ENCODE measurements around the gene LY6G5B.

The LY6G5B gene

DNA sequence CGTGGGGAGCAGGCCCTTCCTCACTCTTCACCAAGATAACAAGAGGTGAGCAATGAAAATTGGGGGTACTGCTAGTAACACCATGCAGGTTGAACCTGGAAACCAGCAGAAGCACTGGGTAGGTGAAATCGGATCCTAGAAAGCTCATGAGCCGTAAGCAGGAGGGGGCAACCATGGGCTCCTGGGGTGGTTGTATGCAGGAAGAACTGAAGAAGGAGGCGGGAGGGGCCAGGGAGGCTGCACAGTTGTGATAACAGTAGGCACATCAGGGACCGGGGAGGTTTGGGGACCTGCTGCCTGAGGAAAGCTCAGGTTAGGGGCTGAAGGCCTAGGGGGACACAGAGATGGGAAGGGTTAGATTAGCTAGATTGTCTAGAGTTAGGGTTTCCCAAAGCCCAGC, 16.7 kb downstream of the LY6G5B start:
- DNase-seq: no peak
- in situ Hi-C loops (cut with HindIII; ENCODE audit: low pct_ligation_motif_present, low pct_unique_long_range_greater_than_20kb, low sequenced_read_pairs): no loop called here

DNA sequence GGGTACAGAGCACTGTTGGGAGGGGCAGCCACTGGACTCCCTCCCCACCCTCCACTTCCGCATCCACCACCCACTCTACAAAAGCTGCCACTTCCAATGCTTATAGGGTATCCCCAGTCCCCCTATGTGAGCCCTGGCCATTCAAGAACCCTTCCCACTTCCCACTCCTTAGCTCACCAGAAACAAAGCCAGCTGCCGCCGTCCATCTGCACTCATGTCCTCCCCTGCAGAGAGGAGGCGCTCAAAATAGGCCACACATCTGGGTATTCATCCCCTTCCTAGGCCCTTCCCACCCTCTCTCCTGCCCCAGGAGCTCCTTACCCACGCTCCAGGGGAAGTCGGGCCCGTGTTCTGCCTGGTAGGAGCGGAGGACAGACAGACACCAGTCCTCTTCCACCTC, 17.5 kb downstream of the LY6G5B start:
- in situ Hi-C loops (cut with HindIII; ENCODE audit: low pct_ligation_motif_present, low pct_unique_long_range_greater_than_20kb, low sequenced_read_pairs): no loop called here

DNA sequence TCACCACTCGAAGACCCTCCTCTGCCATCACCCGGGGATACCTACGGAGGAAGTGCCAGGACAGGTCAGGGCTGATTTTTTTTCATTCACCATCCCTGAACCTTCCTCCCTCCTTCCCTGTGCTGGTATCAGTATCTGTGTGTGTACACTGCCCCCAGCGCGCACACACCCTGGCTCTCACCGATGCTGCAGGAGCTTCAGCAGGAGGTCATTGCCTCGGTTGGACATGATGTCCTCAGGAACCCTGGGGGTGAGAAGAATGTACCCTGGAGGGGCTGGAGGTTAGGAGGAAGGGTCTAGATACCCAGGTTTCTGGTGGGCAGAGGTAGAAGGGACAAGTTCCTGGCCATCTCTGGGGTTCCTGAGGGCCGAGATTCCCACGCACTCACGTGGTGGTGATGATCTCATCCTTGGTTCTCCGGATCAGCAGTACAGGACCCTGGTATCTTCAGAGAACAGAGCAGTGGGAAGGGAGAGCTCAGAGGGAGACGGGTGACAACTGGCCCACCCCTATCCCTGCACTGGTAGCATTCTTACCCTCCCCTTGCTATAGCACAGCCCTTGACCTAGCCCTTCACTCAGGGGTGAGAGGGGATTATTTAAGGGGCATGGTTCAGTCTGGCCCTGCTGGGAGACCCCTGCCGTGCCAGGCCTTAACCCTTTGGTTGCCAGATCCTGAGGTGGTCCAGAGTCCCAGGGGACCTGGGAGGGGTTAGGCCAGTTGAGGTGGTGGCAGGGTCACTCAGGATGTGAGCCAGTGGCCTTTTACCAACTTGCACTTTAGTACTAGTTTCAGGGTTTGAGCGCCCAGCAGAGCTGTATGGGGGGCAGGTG, 18.3 kb downstream of the LY6G5B start:
- in situ Hi-C loops (cut with HindIII; ENCODE audit: low pct_ligation_motif_present, low pct_unique_long_range_greater_than_20kb, low sequenced_read_pairs): no loop called here
- DNase-seq: no peak

More for the DNA sequence above, 17.5 kb downstream of the LY6G5B start:
- DNase-seq: no peak

DNA sequence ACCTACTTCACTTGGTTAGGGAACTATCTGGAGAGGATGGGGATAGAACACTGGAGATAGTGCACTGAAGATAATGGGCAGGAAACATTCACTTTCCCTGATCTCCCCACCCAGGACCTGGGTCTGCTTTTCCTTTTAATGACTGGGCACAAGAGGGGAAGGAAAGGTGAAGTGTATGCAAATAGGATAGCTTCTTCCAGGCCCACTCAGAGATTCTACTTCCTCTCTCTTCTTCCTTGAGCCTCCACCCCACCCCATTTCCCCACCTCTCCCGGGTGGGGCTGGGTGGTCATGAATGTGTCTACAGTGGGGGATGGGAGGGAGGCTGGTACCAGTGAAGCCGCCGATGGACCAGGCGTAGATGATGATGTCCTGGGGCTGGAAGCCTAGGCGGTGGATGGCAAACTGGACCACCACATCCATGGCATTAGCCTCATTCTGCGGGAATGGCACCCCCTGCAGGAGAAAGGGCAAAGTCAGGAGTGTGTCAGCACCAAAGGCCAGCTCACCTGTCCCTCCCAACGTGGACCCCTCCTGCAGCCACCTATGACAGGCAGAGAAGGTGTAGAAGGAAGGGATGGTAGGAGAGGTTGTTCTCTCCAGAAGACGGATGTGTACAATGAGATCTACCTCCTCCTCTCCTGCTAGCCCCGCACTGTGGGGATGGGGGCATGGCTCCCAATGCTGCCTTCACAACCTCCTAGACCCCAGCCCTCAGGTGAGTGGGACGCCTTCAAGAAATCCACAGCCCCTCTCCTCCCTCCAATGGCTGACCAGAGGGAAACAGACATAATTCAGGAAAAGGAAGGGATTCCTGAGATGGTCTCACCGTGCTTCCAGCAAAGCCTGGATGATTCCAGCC, 19.7 kb downstream of the LY6G5B start:
- no peak for DNase-seq
- in situ Hi-C loops (cut with HindIII; ENCODE audit: low pct_ligation_motif_present, low pct_unique_long_range_greater_than_20kb, low sequenced_read_pairs): no loop called here

DNA sequence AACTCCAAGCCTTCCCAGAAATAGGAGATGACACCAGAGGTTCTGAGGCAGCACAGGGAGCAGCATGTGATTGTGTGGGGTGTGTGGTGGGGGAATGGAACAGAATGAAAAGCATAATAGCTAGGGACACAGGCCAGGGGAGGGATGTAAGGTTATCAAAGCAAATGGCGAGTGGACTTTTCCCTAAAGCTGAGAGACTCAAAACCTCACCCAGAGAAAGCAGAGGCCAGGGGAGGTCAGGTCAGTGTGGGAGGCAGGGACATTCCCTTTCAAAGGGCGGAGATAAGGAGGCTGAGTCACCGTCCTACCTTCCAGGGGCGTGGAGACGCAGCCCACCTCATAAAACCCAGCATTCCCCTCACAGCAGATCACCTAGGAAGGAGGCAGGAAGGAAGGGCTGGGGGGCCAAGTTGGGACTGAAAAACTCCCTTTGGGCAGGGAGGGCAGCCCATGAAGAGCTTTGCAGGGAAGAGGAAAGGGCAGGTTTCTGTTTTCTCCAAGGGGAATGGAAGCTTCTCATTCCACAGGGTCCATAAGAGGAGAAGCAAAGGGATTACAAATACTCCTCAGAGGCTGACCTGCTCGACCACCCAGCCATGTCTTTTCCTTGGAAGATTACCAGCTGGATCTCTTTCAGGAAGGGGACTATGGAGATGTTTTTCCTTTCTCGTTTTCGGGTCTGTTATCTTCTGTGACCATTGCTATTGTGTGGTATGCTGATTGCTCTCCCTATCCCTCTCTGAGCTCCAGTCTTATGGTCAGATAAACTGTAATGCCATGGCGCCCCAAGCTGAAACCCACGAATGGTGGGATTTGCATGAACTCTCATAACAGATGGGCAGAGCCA, 20.7 kb downstream of the LY6G5B start:
- no peak for DNase-seq

DNA sequence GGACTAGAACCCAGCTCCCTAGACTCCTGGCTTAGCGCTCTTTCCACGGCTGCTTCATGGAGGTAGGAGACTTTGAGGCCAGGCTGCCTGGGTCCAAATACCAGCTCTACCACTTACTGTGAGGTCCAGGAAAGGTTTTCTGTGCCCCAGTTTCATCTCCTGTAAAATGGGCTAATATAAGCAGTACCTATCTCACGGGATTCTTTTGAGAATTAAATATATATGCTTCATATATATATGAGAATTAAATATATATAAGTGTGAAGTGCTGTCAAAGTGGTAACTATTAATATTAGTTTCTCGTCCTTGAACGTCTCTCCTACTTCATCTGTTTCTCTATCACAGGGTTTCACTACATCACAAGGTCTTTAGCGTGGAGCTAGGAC, 21.3 kb downstream of the LY6G5B start:
- no peak for DNase-seq
- in situ Hi-C loops (cut with HindIII; ENCODE audit: low pct_ligation_motif_present, low pct_unique_long_range_greater_than_20kb, low sequenced_read_pairs): no loop called here

More for the DNA sequence above, 20.7 kb downstream of the LY6G5B start:
- in situ Hi-C loops (cut with HindIII; ENCODE audit: low pct_ligation_motif_present, low pct_unique_long_range_greater_than_20kb, low sequenced_read_pairs): no loop called here

DNA sequence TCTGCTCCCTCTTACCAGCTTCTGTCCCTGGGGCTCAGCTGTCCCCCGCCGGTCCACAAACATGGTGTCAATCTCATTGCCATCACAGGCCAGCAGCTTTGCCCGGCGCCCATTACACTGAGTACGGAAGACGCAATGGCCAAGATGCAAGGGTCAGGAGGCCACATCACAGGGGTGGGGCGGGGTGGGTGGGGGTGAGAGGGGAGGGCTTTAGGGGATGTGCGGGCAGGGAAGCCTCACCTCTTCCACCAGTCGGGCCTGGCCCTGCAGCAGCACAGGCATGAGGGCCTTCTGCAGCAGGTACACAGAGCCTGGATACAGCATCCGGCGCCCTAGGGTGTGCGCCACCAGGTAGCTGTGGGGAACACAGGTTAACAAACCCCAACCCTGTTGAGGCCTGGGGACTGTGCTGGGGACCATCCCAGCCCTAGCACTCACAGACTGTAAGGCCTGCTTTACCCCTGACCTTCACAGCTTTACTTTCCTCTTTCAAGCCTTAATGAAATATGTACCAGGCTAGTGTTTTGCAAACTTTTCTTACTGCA, 21.9 kb downstream of the LY6G5B start:
- no peak for DNase-seq
- in situ Hi-C loops (cut with HindIII; ENCODE audit: low pct_ligation_motif_present, low pct_unique_long_range_greater_than_20kb, low sequenced_read_pairs): no loop called here

DNA sequence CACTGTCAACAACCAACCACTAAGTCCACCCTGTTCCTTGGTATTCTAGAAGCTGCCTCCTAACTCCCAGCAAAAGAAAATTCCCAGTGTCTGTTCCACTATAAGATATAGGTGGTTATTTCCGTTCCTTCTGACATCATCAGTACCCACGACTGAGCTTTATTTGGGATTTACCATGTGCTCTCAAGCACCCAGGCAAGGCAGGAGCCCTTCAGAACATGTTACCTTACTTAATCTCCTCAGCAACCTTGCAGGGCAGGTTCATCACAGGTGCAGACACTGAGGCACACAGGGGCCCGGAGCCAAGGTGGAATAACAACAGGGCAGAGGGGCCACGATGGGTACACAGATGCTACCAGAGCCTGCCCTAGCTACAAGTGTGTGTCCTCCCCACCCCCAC, 22.6 kb downstream of the LY6G5B start:
- no peak for DNase-seq
- in situ Hi-C loops (cut with HindIII; ENCODE audit: low pct_ligation_motif_present, low pct_unique_long_range_greater_than_20kb, low sequenced_read_pairs): no loop called here

DNA sequence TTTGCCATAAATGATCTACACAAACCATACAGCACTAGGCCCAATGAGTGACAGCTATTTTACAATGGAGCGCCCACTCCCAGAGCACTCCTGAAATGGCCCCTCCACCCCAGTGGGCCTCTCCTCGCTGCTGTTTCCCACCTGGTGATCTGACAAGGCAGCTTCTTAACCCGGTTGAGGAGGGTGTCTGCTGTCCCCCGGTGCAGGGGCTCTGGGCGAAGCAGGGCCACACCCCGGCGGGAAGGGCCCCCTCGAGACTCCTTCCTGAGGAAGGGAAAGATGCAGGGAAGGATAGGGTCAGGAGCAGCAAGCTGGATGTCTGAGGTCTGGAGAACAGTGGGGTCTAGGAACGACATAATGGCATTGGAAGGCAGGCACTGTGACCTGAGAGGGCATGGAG, 23.1 kb downstream of the LY6G5B start:
- no peak for DNase-seq
- in situ Hi-C loops (cut with HindIII; ENCODE audit: low pct_ligation_motif_present, low pct_unique_long_range_greater_than_20kb, low sequenced_read_pairs): no loop called here

DNA sequence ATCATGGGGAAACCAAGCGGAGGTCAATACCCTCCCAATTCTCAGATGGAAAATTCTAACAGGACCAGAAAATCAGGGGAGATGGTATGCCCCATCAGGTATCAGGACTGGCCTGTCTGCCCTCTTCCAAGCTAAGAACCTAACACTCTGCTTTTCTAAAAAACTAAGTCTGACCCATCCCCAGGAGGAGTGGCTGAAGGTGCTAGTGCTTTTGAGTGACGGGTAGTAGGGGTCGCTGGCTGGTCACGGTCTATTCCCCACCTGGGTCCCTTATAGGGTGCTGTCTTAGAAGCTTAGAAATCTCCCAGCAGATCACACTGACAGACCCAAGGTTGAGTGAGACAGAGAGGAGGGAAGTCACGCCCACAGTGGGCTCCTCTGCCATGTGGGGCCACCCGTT, 23.8 kb downstream of the LY6G5B start:
- in situ Hi-C loops (cut with HindIII; ENCODE audit: low pct_ligation_motif_present, low pct_unique_long_range_greater_than_20kb, low sequenced_read_pairs): no loop called here
- no peak for DNase-seq

DNA sequence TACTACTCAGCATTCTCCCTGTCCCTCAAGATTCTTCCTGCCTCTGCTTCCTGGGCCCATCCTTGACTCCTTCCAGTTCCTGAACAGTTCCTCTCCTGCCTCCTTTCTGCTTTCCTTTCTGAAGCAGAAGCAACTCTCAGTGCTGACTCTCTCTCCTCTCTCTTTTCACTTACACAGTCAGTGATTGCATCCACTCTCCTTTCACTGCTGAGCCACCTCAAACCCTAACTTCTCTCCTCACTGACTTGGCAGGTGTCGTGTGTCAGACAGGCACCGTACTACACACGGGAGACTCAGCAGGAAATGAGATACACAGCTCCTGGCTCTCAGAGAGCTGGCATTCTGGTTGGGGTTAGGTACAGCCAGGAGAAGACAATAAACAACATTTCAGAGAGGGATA, 27.8 kb downstream of the LY6G5B start:
- in situ Hi-C loops (cut with HindIII; ENCODE audit: low pct_ligation_motif_present, low pct_unique_long_range_greater_than_20kb, low sequenced_read_pairs): no loop called here
- DNase-seq: no peak

DNA sequence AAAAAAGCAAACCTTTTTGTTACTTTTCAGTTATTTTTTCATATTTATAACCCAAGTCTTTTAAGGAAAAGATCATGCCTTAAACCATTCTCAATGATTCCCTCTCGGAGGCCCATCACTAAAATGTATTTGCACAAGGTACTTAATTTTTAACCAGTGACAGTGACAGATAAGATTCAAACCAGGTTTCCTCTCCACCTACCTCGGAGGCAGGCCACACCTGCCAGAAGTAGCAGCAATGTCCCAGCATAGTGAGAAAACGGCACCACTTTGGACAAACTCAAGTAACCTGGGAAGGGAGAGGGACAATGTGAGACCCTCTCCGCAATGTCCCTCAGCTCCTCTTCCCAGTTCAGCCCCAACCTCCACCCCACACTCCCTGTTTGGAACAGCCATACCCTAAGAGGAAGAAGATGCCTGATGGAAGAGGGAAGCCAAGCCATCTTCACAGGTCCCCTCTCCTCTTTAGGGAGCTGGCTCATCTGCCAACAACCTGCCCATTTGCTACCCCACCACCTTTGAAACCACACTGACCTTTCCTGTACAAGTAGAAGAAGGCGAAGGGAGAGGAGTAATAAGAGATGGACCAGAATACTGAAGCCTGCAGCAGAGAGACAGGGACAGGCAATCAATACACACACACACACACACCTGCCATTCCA, 31.1 kb downstream of the LY6G5B start:
- DNase-seq: no peak
- in situ Hi-C loops (cut with HindIII; ENCODE audit: low pct_ligation_motif_present, low pct_unique_long_range_greater_than_20kb, low sequenced_read_pairs): no loop called here

DNA sequence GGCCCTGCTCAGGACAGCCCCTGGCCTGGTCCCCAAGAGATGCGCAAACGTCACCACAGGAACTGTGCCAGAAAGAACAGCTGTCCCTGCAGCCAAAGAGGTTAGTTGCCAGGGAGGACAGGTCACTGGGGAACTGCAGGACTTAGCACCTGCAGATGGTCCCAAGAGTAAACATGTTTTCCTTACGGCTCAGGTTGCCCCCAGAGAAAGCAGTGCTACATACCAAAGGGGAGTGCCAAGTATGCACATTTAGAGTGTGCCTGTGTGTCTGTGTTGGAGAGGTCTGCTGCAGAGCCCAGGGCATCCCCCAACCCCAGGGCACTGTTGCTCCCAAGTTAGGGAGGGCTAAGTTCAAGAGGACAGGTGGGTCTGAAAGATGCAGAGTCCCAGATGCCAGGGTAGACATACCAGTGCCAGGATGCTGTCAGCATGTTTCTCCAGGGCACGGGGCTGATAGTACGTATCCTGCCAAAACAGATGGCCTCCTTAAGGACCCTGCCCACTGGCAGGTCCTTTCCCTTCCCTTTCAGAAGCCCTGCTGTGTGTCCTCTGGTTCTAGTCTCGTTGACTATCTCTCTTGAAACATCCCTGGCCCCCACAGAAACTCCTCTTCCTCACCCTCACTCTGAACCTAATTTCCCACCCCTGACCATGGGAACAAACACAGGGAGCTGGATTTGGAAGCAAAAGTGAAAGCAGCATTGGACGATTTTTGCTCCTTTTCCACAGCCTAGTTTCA, 32.1 kb downstream of the LY6G5B start:
- DNase-seq: peak; percentile 10
- in situ Hi-C loops (cut with HindIII; ENCODE audit: low pct_ligation_motif_present, low pct_unique_long_range_greater_than_20kb, low sequenced_read_pairs): no loop called here

DNA sequence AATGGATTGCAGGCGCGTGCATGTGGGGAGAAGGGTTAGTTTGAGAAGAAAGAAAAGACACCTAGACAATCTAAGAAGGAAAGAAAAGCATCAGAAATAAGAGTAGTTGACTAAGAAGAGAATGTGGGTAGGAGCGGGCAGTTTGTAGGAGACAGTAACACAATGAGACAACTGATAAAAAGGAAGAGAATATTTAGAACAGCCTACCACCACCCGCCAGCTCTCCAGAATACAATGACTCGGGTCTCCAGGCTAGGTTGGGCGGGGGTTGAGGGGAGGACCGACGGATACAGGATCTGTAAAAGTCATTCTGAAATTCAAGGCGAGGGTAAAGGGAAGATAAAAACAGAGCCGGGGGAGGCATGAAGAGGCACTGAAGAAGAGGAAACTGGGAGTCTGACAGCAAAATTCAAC, 32.6 kb downstream of the LY6G5B start:
- in situ Hi-C loops (cut with HindIII; ENCODE audit: low pct_ligation_motif_present, low pct_unique_long_range_greater_than_20kb, low sequenced_read_pairs): no loop called here
- DNase-seq: no peak

DNA sequence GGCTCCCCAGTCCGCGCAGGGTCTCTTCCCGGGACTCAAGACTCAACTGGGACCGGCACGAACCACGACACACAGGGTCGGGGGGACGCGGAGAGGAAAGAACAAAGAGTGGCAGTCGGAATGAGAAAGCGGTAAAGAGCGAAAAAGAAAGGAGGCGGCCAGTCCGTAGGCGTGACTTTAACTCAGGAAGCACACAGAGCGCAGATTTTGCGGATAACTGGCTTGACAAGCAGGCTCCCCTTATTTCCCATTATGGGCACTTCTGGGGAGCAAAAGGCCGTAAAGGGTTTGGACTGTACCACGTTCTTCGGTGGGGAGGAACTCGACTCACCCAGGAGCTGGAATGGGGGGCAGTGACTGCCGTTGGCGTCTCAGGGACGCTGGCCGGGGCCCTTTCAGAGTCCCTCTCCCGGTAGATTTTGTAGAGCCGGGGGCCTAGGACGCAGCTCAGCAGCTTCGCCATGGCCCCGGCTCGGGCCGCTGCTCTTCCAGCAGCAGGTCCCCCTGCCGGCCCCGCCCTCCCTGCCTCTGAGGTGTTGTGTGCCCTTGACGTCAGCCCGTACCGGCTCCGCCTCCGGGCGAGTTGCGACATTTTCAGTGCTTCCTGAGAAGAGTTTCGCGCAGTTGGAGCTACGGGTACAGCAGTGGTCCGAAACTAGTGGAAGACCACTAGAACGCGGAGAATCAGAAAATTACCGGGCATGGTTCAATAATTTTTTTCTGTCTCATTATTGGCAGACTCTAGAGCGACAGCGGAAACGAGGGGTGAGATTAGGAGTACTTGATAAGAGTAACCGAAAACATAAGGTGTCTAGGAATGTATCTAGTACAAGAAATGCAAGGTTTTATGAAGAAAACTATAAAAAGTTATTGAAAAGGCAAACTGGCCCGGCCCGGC, 33.3 kb downstream of the LY6G5B start, which contains the start of gene ABHD16A:
TSS of gene ABHD16A (minus strand) at position 506 of the 898 bp plus-strand sequence. CDS start at position 463, 43 bp downstream.
- peak; percentile 97 for DNase-seq
- in situ Hi-C loops (cut with HindIII; ENCODE audit: low pct_ligation_motif_present, low pct_unique_long_range_greater_than_20kb, low sequenced_read_pairs): no loop called here

DNA sequence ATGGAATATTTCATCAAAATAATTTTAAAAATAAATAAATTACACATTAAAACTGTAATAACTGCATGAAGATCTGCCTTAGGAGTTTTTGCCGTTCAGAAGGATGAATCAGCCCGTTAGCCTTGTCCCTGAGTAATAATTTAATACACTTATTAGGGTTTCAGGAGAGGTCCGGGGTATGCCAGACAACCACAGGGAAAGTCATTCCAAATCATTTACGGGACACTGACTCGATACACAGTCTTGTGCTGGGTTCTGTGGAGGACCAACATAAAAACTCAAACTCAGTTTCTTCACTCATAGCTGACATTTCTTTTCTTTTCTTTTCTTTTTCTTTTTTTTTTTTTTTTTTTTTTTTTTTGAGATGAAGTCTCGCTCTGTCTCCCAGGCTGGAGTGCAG, 36.2 kb downstream of the LY6G5B start:
- in situ Hi-C loops (cut with HindIII; ENCODE audit: low pct_ligation_motif_present, low pct_unique_long_range_greater_than_20kb, low sequenced_read_pairs): no loop called here
- DNase-seq: no peak
